ENCODE results near the gene ASPN.

DNA sequence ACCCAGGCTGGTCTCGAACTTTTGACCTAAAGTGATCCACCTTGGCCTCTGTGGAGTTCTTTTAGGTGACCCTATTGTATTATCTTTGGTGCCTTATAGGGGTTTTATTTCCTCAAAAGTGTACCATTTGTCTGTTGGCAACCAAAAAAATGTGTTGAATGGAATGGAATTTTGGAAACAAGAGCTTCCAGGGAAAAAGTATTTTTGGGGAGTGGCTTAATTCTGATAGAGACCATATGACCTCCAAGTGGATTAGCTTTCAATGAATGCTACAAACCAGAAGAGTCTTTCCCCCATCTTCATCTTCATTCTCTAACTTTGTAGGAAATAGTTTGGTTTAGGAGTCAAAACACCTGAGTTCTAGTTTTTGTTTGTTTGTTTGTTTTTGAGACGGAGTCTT is 74.5 kb downstream of the ASPN start:
- no peak for TF ChIP-seq POLR2A (IDR thresholded peaks at IDR 0.05)
- no peak for TF ChIP-seq EP300 (IDR thresholded peaks at IDR 0.05; ENCODE audit: low read depth)
- TF ChIP-seq, protein P1, sequence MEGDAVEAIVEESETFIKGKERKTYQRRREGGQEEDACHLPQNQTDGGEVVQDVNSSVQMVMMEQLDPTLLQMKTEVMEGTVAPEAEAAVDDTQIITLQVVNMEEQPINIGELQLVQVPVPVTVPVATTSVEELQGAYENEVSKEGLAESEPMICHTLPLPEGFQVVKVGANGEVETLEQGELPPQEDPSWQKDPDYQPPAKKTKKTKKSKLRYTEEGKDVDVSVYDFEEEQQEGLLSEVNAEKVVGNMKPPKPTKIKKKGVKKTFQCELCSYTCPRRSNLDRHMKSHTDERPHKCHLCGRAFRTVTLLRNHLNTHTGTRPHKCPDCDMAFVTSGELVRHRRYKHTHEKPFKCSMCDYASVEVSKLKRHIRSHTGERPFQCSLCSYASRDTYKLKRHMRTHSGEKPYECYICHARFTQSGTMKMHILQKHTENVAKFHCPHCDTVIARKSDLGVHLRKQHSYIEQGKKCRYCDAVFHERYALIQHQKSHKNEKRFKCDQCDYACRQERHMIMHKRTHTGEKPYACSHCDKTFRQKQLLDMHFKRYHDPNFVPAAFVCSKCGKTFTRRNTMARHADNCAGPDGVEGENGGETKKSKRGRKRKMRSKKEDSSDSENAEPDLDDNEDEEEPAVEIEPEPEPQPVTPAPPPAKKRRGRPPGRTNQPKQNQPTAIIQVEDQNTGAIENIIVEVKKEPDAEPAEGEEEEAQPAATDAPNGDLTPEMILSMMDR (IDR thresholded peaks at IDR 0.05) = no peak

Data from transverse colon (tissue), 3 donors.